Fibroblast of gingiva (primary cell): Measurements from ENCODE around the gene OOSP2.
"Not testable (repeated sequence)": the region's sequence is repeated elsewhere in the genome, so short reads cannot be mapped to it uniquely, and the experiment has no call there.

Experiments
- DNase-seq: peaks from one replicate; pipeline ENCODE4 v3.0.0-alpha.2; 2011; ENCODE audit warnings: low read depth

Gene OOSP2, protein sequence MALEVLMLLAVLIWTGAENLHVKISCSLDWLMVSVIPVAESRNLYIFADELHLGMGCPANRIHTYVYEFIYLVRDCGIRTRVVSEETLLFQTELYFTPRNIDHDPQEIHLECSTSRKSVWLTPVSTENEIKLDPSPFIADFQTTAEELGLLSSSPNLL

DNA sequence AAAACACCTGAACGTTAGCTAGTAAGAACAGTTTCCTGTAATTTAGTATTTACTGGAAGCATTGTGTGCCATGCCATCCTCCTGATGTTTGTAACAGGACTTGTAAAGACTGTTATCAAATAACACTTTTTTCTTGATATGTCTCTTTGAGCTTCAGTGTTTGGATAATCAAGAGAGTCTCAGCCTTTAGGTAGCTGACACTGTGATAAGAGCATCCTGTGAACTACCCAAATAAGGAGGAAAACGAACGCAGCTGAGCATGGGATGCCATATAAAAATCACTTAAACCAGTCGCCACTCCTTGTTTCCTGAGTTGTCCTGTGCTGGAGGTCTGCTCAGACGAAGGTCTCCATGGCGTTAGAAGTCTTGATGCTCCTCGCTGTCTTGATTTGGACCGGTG lies at the start of gene OOSP2:
TSS of gene OOSP2 (plus strand) at position 301 of the 400 bp plus-strand sequence. CDS start at position 352, 51 bp downstream.
- no peak for DNase-seq

DNA sequence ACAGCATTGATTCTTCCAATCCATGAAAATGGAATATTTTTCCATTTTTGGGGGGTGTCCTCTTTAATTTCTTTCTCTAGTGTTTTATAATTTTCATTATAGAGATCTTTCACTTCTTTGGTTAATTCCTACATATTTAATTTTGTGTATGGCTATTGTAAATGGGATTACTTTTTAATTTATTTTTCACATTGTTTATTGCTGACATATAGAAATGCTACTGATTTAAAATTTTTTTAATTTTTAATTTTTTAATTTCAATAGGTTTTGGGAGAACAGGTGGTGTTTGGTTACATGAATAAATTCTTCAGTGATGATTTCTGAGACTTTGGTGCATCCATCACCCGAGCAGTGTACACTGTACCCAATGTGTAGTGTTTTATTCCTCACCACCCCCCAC lies 49.8 kb upstream of the OOSP2 start:
- DNase-seq = no peak

DNA sequence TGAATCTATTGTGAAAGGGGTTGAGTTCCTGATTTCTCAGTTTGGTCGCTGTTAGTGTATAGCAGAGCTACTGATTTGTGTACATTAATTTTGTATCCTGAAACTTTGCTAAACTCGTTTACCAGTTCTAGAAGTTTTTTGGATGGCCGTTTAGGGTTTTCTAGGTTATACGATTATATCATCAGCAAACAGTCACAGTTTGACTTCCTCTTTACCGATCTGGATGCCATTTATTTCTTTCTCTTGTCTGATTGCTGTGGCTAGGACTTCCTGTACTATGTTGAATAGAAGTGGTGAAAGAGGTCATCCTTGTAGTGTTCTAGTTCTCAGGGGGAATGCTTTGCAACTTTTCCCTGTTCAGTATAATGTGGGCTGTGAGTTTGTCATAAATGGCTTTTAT lies 47.8 kb upstream of the OOSP2 start:
- no peak for DNase-seq

DNA sequence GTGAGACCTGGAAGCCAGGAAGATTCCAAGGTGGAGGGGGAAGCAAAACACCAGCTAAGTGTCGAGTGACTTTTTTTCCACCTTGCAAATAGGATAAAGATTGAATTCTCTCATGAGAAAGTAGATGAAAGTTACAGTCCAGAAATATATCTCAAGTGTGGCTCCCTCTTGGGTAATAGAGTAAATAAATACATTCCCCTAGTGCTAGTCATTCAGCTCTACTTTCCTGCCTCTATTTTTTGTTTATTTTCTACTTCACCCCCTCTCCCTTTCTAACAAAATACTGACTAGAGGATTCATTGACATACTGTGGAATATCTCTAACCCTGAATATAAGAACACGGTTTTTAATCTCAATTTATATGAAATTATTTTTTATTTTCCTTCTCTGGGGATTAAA lies 42.4 kb upstream of the OOSP2 start:
- no peak for DNase-seq

DNA sequence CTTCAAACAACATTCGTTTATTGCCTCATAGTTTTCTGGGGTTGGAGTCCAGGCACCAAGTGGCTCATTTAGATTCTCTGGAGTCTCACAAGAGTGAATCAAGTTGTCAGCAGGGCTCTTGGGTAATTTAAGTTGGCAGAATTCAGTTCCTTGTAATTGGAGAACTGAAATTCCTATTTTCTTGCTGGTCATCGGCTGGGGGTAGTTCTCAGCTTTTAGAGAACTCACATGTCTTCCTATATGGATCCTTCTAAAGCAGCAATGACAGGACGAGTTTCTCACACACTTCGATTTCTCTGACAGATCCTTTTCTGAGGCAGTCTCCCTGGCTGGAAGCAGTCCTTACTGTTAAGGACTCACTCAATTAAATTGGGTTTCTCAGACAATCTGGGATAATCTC lies 40.5 kb upstream of the OOSP2 start:
- no peak for DNase-seq

DNA sequence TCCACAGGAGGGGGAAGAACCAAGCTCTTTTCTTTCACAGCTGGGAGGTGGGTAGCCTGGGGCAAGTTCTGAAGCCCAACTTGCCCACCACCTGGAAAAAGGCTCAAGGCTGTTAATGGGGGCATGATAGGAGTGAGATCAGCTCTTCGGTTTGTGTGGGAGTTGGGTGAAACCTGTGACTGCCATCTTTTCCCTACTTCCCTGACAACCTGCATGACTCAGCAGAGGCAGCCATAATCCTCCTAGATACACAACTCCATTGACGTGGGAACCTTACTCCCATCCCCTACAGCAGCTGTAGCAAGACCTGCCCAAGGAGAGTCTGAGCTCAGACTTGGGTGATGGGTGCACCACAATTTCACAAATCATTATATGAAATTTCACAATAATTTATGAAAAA lies 36.5 kb upstream of the OOSP2 start:
- no peak for DNase-seq

DNA sequence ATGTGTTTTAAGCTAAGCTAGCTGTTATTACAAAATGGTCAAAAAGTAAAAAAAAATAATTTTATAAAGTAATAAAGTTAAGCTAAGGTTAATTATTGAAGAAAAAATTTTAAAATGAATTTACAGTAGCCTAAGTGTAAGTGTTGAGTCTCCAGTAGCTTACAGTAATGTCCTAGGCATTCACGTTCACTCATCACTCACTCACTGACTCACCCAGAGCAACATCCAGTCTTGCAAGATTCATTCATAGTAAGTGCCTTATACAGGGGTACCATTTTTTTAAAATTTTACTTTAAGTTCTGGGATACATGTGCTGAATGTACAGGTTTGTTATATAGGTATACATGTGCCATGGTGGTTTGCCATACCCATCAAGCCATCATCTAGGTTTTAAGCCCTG lies 34.8 kb upstream of the OOSP2 start:
- DNase-seq = no peak

DNA sequence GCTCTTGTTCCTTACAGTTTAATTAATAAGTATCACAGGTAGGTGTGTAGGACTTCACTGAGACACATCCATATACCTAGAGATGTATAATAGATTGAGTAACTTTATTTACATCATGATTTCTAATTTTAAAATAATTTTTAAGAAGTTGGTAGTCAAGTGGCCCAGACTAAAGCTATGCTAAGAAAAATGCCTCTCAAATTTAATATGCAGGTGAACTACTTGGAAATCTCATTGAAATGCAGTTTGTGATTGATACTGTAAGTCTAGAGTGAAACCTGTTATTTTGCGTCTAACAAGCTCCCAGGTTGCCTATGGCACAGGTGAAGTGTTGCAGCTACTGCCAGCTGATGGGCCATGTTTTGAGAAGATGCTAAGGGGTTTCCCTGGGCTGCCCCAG lies 23.3 kb upstream of the OOSP2 start, which contains the start of gene OOSP4B:
TSS of gene OOSP4B (plus strand) at position 301 of the 400 bp plus-strand sequence.
- DNase-seq = no peak

DNA sequence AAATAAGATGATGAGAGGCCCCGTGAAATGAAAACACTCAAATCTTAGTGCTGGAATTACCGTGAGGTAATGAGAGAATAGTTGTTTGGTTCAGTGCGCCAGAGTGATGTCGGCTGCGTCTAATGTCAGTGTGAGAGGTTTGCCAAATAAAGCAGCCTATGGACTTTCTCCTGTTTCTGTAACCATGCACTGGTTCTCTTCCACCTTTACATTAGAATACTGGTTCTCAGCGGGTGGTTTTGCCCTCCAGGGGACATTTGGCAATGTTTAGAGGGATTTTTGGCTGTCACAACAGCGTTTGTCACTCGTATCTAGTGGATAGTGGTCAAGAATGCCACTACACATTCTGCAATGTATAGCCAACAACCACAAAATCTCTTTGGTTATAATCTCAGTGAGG lies 22.2 kb upstream of the OOSP2 start:
- no peak for DNase-seq

DNA sequence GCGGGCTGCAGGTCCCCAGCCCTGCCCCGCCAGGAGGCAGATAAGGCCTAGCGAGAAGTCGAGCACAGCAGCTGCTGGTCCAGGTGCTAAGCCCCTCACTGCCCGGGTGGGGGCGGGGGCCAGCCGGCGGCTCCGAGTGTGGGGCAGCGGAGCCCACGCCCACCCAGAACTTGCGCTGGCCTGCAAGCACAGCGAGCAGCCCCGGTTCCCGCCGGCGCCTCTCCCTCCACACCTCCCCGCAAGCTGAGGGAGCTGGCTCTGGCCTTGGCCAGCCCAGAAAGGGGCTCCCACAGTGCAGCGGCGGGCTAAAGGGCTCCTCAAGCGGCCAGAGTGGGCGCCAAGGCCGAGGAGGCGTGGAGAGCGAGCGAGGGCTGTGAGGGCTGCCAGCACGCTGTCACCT lies 19.8 kb upstream of the OOSP2 start:
- DNase-seq = not testable (repeated sequence)

DNA sequence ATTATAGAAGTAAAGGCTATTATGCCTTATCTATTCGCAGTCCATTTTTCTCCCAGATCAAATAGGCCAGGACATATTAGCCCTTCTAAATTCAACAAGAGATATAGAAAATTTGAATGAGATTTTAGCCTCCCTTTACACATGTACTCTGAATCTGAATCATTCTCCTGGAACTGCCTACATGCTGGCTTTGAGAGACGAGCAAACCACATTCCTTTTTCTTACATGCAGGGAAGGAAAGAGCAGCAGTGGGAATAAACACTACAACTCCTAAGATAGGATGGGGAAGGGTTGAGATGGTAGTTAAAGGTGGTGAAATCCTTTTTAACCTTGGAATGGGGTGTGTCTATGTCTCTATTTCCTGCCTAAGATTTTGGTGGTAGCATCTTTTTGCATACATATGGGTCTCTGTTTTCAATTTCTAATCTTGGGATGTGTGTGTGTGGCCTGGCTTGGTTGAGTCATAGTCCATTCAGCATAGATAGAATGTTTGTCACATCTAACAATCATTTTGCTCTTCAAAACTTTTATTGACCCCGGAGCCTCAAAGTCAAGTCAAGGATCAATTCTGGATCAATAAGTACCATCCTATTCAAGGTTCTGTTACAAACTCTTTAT lies 11.1 kb upstream of the OOSP2 start:
- DNase-seq = no peak

DNA sequence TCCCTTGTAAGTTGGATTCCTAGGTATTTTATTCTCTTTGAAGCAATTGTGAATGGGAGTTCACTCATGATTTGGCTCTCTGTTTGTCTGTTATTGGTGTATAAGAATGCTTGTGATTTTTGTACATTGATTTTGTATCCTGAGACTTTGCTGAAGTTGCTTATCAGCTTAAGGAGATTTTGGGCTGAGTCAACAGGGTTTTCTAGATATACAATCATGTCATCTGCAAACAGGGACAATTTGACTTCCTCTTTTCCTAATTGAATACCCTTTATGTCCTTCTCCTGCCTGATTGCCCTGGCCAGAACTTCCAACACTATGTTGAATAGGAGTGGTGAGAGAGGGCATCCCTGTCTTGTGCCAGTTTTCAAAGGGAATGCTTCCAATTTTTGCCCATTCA lies 10.2 kb downstream of the OOSP2 start:
- not testable (repeated sequence) for DNase-seq

DNA sequence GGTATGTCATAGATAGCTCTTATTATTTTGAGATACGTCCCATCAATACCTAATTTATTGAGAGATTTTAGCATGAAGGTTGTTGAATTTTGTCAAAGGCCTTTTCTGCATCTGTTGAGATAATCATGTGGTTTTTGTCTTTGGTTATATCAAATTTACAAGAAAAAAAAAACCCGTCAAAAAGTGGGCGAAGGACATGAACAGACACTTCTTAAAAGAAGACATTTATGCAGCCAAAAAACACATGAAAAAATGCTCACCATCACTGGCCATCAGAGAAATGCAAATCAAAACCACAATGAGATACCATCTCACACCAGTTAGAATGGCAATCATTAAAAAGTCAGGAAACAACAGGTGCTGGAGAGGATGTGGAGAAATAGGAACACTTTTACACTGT lies 10.6 kb downstream of the OOSP2 start:
- not testable (repeated sequence) for DNase-seq

DNA sequence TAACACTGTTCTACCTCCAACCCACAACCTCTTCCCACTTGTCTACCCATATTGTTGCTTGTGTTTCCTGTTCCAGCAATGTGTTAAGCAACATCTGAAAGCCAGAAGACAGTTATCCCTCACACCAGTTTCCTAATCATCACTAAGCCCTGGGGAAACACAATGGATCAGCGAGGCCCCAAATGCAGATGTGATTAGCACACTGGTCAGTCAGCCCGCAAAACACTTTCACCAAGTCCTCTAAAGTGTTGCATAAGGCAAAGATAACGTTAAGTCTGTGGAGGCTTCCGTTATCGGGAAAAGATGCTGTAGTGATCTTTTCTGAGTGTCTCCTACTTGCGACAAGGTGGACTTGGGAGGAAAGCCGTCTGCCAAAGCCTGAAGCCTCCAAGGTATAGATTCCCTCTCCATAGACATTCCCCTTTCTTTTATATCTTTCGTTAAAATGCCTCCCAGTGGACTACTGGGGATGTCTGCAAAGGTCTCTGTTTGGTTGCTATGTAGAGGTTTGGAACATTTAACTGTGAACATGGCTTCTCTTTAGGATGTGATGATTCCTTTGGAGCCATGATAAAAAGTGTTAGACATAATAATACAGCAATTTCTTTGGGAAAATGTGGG lies 16.2 kb downstream of the OOSP2 start, which contains the start of gene MS4A3:
TSS of gene MS4A3 (plus strand) at position 317 of the 621 bp plus-strand sequence. CDS start 4,496 bp downstream, outside the sequence.
- DNase-seq = no peak

DNA sequence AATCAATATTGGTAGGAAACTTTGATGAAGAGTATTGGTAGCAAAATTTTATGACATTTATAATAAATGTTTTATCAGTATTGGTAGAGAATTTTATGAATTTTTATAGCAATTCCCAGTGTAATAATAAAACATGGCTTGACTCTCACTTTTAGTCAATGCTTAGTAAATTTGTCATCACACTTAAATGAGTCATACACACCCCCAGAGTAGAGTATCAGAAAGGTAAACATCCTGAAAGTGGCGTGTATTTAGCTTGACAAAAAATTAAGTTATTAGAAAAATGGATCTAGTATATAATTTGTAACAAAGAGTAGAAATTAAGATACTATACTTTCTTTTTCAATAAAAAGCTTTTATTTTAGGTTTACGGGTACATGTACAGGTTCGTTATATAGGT lies 18.8 kb downstream of the OOSP2 start:
- no peak for DNase-seq

DNA sequence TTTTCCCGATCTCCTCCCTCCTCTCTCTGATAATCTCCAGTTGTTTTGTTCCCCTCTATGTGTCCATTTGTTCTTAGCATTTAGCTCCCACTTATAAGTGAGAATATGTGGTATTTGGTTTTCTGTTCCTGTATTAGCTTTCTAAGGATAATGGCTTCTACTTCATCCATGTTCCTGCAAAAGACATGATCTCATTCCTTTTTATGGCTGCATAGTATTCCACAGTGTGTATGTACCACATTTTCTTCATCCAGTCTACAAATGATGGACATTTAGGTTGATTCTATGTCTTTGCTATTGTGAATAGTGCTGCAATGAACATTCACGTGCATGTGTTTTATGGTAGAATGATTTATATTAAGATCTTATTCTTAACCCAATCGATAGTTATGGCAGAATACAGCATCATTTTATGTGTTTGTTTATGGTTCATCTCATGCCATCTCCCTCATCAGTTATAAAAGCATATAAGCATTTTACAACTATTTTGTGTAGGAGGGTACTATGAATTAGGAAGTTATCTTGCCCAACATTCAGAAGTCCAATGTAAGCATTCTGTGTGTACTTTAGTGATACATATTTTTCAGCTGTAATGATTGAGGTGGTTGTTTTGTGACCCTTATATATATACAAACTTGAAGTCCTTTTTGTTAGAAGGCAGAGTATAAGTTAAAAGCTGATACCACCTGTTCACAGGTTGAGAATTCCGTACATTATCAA lies 19.5 kb downstream of the OOSP2 start:
- DNase-seq = no peak

DNA sequence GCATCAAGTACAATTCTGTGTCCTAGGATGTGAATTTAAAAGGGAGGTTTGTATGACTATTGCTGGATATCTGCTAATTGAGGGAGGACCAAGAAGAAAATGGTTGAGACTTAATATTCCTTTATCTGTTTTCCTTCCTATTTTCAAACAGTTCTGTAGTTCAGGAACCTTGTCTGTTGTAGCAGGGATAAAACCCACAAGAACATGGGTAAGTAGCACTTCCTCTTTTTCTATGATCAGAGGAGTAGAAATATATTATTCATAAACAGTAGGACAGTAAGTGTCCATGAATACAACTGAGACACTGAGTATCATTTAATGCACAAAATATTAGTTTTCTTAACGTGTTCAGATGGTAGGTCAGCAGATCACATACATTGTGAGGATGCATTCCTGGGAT lies 23.9 kb downstream of the OOSP2 start:
- DNase-seq = no peak

DNA sequence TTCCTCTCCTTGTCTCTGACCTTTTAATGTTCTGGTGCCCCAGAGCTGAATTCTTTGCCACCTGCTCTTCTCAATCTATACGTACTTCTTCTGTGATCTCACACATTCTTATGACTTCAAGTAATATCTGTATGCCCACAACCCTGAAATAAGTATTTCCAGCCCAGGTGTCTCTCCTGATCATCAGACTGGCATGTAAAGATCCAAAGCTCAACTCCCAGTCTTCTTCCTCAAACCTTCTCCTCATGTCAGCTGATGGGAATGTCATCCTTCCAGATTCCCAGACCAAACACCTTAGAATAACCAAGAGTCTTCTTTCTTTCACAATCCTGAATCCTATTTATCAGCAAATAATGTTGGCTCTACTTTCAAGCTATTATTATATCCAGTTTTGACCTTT lies 25.6 kb downstream of the OOSP2 start:
- DNase-seq = no peak

DNA sequence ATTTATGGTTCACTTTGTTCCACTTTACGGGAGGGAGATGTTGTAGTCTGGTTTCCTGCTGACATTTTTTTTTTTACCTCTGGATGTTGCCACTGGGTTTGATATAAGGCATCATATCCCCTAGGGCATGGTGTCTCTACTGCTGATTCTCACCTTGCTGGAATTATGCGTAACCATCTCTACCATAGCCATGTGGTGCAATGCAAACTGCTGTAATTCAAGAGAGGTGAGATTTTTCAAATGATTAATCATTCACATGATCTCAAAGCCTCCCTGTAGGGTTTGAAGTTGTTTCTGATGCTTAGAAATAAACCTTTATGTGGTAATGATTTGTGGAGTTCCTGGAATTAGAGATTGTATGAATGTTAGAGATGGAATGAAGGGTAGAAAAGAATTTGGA lies 29.2 kb downstream of the OOSP2 start:
- no peak for DNase-seq

DNA sequence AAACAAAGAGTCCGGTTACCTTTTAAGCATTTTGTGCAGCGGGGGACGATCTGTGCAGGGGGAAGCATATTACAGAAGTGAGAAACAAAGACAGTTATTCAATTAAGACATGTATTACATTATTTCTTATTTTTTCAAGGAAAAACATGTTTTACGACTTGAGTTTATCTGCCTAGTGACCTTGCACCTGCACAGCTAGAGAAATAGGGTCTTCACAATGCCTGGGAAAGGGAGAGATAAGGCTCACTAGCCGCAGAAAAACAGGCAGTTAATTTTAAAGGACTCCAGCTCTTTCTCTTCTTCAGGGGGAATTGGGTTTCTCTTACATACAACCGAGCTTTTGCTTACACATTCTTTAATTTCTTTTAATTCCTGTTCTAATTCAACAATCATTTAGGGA lies 31.4 kb downstream of the OOSP2 start:
- DNase-seq = not testable (repeated sequence)

DNA sequence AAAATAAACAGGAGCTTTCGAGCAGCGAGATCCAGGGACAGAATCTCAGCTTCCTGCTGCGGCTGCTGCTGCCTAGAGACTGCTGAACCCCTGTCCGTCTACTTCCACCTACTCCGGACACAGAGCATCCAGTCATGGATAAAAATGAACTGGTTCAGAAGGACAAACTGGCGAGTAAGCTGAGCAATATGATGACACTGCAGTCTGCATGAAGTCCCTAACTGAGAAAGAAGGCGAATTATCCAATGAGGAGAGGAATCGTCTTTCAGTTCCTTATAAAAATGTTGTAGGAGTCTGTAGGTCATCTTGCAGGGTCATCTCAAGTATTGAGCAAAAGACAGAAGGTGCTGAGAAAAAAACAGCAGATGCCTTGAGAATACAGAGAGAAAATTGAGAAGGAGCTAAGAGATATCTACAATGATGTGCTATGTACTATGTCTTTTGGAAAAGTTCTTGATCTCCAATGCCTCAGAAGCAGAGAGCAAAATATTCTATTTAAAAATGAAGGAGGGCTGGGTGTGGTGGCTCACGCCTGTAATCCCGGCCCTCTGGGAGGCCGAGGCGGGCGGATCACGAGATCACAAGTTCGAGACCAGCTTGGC lies 37.1 kb downstream of the OOSP2 start:
- no peak for DNase-seq

DNA sequence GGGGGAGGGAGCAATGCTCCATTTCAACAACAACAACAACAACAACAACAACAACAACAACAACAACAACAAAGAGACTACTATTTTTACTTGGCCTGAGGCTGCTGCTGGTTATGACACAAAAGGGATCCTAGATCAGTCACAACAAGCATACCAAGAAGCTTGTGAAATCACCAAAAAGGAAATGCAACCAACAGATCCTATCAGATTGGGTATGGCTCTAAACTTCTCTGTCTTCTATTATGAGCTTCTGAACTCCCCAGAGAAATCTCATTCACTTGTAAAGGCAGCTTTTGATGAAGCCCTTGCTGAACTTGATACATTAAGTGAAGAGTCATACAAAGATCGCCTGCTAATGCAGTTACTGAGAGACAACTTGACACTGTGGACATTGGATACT lies 37.8 kb downstream of the OOSP2 start:
- DNase-seq = no peak

DNA sequence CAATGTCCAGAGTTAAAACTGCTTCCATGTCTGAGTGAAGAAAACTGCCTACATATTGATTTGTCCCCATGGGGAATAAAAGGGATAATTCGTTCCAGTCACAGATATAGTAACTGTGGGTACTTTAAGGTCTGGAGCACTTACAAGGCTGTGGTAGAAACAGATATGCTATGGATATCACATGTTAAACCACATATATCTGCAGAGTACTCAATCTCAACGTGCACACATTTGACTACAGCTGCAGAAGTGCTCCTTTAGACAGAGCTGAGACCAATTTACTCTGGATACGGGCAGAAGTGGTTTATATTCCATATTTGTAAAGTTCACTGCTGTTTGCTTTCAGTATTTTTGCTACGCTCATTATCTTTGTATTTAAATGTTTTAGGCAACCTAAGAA lies 38.5 kb downstream of the OOSP2 start:
- DNase-seq = no peak
